ENCODE results near the gene NBPF9.
"Not testable (repeated sequence)": the region's sequence is repeated elsewhere in the genome, so short reads cannot be mapped to it uniquely, and the experiment has no call there.

The NBPF9 gene

GRCh38 chr1:149103109-149104081 lies at the start of gene NBPF9:
TSS of gene NBPF9 (minus strand) at chr1:149103551. CDS start at chr1:149082139, 21,412 bp downstream.
- not testable (repeated sequence) for H3K4me1 ChIP-seq (ENCODE audit: insufficient read depth, low read length); H3K36me3 ChIP-seq (ENCODE audit: insufficient read depth, low read length); H3K27ac ChIP-seq (ENCODE audit: low read depth, low read length); H3K27me3 ChIP-seq (ENCODE audit: control insufficient read depth in 1 of 2, insufficient read depth in 2 of 2, low read length in 2 of 2); H3K4me3 ChIP-seq (ENCODE audit: low read depth in 1 of 2, low read length in 2 of 2); H3K9me3 ChIP-seq (ENCODE audit: low read length); H3K9ac ChIP-seq (ENCODE audit: low read length)

- not testable (repeated sequence) for H3K27ac ChIP-seq (ENCODE audit: low read depth, low read length); H3K9me3 ChIP-seq (ENCODE audit: low read length); H3K9ac ChIP-seq (ENCODE audit: low read length); H3K36me3 ChIP-seq (ENCODE audit: insufficient read depth, low read length); H3K4me3 ChIP-seq (ENCODE audit: low read depth in 1 of 2, low read length in 2 of 2); H3K27me3 ChIP-seq (ENCODE audit: control insufficient read depth in 1 of 2, insufficient read depth in 2 of 2, low read length in 2 of 2); H3K4me1 ChIP-seq (ENCODE audit: insufficient read depth, low read length)
Observed at GRCh38 chr1:149149909-149150308, 46.6 kb upstream of the NBPF9 start.

GRCh38 chr1:149137585-149137984 lies 34.2 kb upstream of the NBPF9 start:
- H3K4me1 ChIP-seq (ENCODE audit: insufficient read depth, low read length); H3K9ac ChIP-seq (ENCODE audit: low read length); H3K36me3 ChIP-seq (ENCODE audit: insufficient read depth, low read length); H3K9me3 ChIP-seq (ENCODE audit: low read length); H3K27ac ChIP-seq (ENCODE audit: low read depth, low read length); H3K4me3 ChIP-seq (ENCODE audit: low read depth in 1 of 2, low read length in 2 of 2); H3K27me3 ChIP-seq (ENCODE audit: control insufficient read depth in 1 of 2, insufficient read depth in 2 of 2, low read length in 2 of 2): not testable (repeated sequence)

- not testable (repeated sequence) for H3K36me3 ChIP-seq (ENCODE audit: insufficient read depth, low read length); H3K4me1 ChIP-seq (ENCODE audit: insufficient read depth, low read length); H3K27ac ChIP-seq (ENCODE audit: low read depth, low read length); H3K27me3 ChIP-seq (ENCODE audit: control insufficient read depth in 1 of 2, insufficient read depth in 2 of 2, low read length in 2 of 2); H3K9ac ChIP-seq (ENCODE audit: low read length); H3K4me3 ChIP-seq (ENCODE audit: low read depth in 1 of 2, low read length in 2 of 2); H3K9me3 ChIP-seq (ENCODE audit: low read length)
Observed at GRCh38 chr1:149130938-149131337, 27.6 kb upstream of the NBPF9 start.

GRCh38 chr1:149129245-149129644 lies 25.9 kb upstream of the NBPF9 start:
- not testable (repeated sequence) for H3K9me3 ChIP-seq (ENCODE audit: low read length); H3K27me3 ChIP-seq (ENCODE audit: control insufficient read depth in 1 of 2, insufficient read depth in 2 of 2, low read length in 2 of 2); H3K4me1 ChIP-seq (ENCODE audit: insufficient read depth, low read length); H3K4me3 ChIP-seq (ENCODE audit: low read depth in 1 of 2, low read length in 2 of 2); H3K36me3 ChIP-seq (ENCODE audit: insufficient read depth, low read length); H3K9ac ChIP-seq (ENCODE audit: low read length); H3K27ac ChIP-seq (ENCODE audit: low read depth, low read length)

- not testable (repeated sequence) for H3K4me1 ChIP-seq (ENCODE audit: insufficient read depth, low read length); H3K27ac ChIP-seq (ENCODE audit: low read depth, low read length); H3K4me3 ChIP-seq (ENCODE audit: low read depth in 1 of 2, low read length in 2 of 2); H3K27me3 ChIP-seq (ENCODE audit: control insufficient read depth in 1 of 2, insufficient read depth in 2 of 2, low read length in 2 of 2); H3K9ac ChIP-seq (ENCODE audit: low read length); H3K36me3 ChIP-seq (ENCODE audit: insufficient read depth, low read length); H3K9me3 ChIP-seq (ENCODE audit: low read length)
Observed at GRCh38 chr1:149126555-149127145, 23.3 kb upstream of the NBPF9 start.

GRCh38 chr1:149123948-149124926 lies 20.9 kb upstream of the NBPF9 start:
- not testable (repeated sequence) for H3K9me3 ChIP-seq (ENCODE audit: low read length); H3K4me3 ChIP-seq (ENCODE audit: low read depth in 1 of 2, low read length in 2 of 2)

GRCh38 chr1:149112828-149113227 lies 9.5 kb upstream of the NBPF9 start:
- H3K4me3 ChIP-seq (ENCODE audit: low read depth in 1 of 2, low read length in 2 of 2); H3K27me3 ChIP-seq (ENCODE audit: control insufficient read depth in 1 of 2, insufficient read depth in 2 of 2, low read length in 2 of 2); H3K36me3 ChIP-seq (ENCODE audit: insufficient read depth, low read length): not testable (repeated sequence)

More at GRCh38 chr1:149123948-149124926, 20.9 kb upstream of the NBPF9 start:
- not testable (repeated sequence) for H3K27ac ChIP-seq (ENCODE audit: low read depth, low read length); H3K36me3 ChIP-seq (ENCODE audit: insufficient read depth, low read length); H3K27me3 ChIP-seq (ENCODE audit: control insufficient read depth in 1 of 2, insufficient read depth in 2 of 2, low read length in 2 of 2); H3K9ac ChIP-seq (ENCODE audit: low read length); H3K4me1 ChIP-seq (ENCODE audit: insufficient read depth, low read length)

GRCh38 chr1:149110343-149110742 lies 7.0 kb upstream of the NBPF9 start:
- H3K27me3 ChIP-seq (ENCODE audit: control insufficient read depth in 1 of 2, insufficient read depth in 2 of 2, low read length in 2 of 2); H3K36me3 ChIP-seq (ENCODE audit: insufficient read depth, low read length); H3K4me1 ChIP-seq (ENCODE audit: insufficient read depth, low read length); H3K27ac ChIP-seq (ENCODE audit: low read depth, low read length); H3K4me3 ChIP-seq (ENCODE audit: low read depth in 1 of 2, low read length in 2 of 2); H3K9ac ChIP-seq (ENCODE audit: low read length); H3K9me3 ChIP-seq (ENCODE audit: low read length): not testable (repeated sequence)

More at GRCh38 chr1:149112828-149113227, 9.5 kb upstream of the NBPF9 start:
- H3K27ac ChIP-seq (ENCODE audit: low read depth, low read length); H3K4me1 ChIP-seq (ENCODE audit: insufficient read depth, low read length); H3K9me3 ChIP-seq (ENCODE audit: low read length); H3K9ac ChIP-seq (ENCODE audit: low read length): not testable (repeated sequence)

GRCh38 chr1:149102574-149102973 lies 777 bp downstream of the NBPF9 start:
- H3K27ac ChIP-seq (ENCODE audit: low read depth, low read length); H3K4me3 ChIP-seq (ENCODE audit: low read depth in 1 of 2, low read length in 2 of 2); H3K27me3 ChIP-seq (ENCODE audit: control insufficient read depth in 1 of 2, insufficient read depth in 2 of 2, low read length in 2 of 2); H3K9ac ChIP-seq (ENCODE audit: low read length); H3K4me1 ChIP-seq (ENCODE audit: insufficient read depth, low read length); H3K36me3 ChIP-seq (ENCODE audit: insufficient read depth, low read length); H3K9me3 ChIP-seq (ENCODE audit: low read length): not testable (repeated sequence)

GRCh38 chr1:149098276-149098675 lies 5.1 kb downstream of the NBPF9 start:
- H3K36me3 ChIP-seq (ENCODE audit: insufficient read depth, low read length); H3K4me3 ChIP-seq (ENCODE audit: low read depth in 1 of 2, low read length in 2 of 2); H3K27ac ChIP-seq (ENCODE audit: low read depth, low read length); H3K27me3 ChIP-seq (ENCODE audit: control insufficient read depth in 1 of 2, insufficient read depth in 2 of 2, low read length in 2 of 2); H3K4me1 ChIP-seq (ENCODE audit: insufficient read depth, low read length); H3K9me3 ChIP-seq (ENCODE audit: low read length); H3K9ac ChIP-seq (ENCODE audit: low read length): not testable (repeated sequence)

Measured in muscle layer of colon (tissue), 2 donors.